ENCODE data around the gene MANF.

DNA sequence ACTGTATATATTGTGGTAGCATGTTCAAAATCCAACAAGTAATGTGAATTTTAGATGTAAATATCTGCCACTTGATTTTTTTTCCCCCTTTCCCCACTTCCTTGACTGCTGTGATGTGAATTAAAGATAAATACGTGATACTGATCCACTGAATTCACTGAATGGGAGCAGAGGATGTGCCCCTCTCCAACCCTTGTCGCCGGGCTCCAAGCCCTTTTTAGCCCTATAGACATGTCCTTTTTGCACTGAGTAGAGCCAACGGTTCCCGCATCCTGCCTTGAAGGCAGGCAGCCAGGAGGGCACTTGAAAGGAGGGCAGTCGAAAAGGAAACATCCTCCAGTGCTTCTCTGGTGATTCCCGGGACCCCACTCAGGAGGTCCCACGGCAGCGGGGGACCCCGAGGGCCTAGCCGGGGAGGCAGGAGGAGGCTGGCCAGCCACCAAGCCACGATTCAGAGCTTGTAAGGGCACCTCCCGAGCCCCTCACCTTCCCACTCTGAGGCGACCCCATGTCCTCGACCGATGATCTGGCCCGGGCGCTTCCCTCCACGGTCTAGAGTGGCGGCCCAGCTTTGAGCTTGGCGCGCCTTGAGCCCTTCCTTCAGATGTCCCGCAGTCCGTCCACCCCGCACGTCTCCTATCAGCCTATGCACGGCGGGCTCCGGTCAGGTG is 901 bp upstream of the MANF start:
- TF ChIP-seq CTCF (IDR thresholded peaks at IDR 0.05; ENCODE audit: insufficient read depth, low read length, poor library complexity, severe bottlenecking), result no peak
- TF ChIP-seq EZH2phosphoT487 (conservative IDR thresholded peaks at IDR 0.05; ENCODE audit: low read length), result no peak

Measured in SU-DHL-6 (cell line).